ENCODE results near the gene BDKRB1. TPM values are rescaled to one million over a fixed set of nuclear protein-coding genes. Genes with fewer than 3 reads are reported as not detected.

The BDKRB1 gene
- total RNA-seq, 1 experiment from 2014 or later, result 0.11 TPM

DNA sequence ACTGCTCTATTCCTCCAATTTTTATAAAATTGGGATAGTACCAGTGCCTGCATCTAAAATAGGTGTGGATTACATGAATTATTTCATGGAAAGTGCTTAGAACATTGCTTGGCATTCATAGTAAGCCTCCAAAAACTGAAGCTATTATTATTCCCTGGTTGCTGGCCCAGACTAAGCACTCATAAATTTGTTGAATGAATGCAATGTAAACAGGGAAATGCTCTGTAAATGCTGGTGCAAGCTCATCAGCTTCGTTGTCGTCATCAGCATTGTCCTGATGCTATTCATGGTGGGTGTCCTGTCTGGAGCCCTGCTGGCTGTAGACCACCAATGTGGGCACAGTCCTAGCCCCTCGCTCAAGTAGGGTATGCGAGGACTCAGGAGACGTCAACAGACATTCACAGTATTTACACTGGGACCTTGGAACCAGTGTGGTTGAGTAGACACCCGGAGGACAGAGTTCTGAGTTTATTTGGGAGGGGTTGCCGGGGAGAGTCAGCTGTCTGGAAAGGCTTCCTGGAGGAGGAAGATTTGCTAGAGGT lies 34.8 kb upstream of the BDKRB1 start (continued):
- TF ChIP-seq, protein P1, sequence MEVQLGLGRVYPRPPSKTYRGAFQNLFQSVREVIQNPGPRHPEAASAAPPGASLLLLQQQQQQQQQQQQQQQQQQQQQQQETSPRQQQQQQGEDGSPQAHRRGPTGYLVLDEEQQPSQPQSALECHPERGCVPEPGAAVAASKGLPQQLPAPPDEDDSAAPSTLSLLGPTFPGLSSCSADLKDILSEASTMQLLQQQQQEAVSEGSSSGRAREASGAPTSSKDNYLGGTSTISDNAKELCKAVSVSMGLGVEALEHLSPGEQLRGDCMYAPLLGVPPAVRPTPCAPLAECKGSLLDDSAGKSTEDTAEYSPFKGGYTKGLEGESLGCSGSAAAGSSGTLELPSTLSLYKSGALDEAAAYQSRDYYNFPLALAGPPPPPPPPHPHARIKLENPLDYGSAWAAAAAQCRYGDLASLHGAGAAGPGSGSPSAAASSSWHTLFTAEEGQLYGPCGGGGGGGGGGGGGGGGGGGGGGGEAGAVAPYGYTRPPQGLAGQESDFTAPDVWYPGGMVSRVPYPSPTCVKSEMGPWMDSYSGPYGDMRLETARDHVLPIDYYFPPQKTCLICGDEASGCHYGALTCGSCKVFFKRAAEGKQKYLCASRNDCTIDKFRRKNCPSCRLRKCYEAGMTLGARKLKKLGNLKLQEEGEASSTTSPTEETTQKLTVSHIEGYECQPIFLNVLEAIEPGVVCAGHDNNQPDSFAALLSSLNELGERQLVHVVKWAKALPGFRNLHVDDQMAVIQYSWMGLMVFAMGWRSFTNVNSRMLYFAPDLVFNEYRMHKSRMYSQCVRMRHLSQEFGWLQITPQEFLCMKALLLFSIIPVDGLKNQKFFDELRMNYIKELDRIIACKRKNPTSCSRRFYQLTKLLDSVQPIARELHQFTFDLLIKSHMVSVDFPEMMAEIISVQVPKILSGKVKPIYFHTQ (CRISPR knock-in tag; IDR thresholded peaks at IDR 0.05), result no peak
- TF ChIP-seq, protein P2, sequence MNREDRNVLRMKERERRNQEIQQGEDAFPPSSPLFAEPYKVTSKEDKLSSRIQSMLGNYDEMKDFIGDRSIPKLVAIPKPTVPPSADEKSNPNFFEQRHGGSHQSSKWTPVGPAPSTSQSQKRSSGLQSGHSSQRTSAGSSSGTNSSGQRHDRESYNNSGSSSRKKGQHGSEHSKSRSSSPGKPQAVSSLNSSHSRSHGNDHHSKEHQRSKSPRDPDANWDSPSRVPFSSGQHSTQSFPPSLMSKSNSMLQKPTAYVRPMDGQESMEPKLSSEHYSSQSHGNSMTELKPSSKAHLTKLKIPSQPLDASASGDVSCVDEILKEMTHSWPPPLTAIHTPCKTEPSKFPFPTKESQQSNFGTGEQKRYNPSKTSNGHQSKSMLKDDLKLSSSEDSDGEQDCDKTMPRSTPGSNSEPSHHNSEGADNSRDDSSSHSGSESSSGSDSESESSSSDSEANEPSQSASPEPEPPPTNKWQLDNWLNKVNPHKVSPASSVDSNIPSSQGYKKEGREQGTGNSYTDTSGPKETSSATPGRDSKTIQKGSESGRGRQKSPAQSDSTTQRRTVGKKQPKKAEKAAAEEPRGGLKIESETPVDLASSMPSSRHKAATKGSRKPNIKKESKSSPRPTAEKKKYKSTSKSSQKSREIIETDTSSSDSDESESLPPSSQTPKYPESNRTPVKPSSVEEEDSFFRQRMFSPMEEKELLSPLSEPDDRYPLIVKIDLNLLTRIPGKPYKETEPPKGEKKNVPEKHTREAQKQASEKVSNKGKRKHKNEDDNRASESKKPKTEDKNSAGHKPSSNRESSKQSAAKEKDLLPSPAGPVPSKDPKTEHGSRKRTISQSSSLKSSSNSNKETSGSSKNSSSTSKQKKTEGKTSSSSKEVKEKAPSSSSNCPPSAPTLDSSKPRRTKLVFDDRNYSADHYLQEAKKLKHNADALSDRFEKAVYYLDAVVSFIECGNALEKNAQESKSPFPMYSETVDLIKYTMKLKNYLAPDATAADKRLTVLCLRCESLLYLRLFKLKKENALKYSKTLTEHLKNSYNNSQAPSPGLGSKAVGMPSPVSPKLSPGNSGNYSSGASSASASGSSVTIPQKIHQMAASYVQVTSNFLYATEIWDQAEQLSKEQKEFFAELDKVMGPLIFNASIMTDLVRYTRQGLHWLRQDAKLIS (CRISPR knock-in tag; IDR thresholded peaks at IDR 0.05; ENCODE audit: borderline replicate concordance), result no peak
- no peak for TF ChIP-seq ZNF138 (CRISPR knock-in tag; conservative IDR thresholded peaks at IDR 0.05)
- TF ChIP-seq FOXK1 (CRISPR knock-in tag; IDR thresholded peaks at IDR 0.05), result no peak
- TF ChIP-seq ETV6 (CRISPR knock-in tag; IDR thresholded peaks at IDR 0.05), result no peak
- no peak for TF ChIP-seq CREB1 (CRISPR knock-in tag; IDR thresholded peaks at IDR 0.05)
- no peak for TF ChIP-seq GRHL2 (CRISPR knock-in tag; IDR thresholded peaks at IDR 0.05; ENCODE audit: insufficient replicate concordance, severe bottlenecking)
- TF ChIP-seq, protein P3, sequence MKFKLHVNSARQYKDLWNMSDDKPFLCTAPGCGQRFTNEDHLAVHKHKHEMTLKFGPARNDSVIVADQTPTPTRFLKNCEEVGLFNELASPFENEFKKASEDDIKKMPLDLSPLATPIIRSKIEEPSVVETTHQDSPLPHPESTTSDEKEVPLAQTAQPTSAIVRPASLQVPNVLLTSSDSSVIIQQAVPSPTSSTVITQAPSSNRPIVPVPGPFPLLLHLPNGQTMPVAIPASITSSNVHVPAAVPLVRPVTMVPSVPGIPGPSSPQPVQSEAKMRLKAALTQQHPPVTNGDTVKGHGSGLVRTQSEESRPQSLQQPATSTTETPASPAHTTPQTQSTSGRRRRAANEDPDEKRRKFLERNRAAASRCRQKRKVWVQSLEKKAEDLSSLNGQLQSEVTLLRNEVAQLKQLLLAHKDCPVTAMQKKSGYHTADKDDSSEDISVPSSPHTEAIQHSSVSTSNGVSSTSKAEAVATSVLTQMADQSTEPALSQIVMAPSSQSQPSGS (CRISPR knock-in tag; IDR thresholded peaks at IDR 0.05; ENCODE audit: borderline replicate concordance, low read depth), result no peak
- TF ChIP-seq EMX1 (CRISPR knock-in tag; IDR thresholded peaks at IDR 0.05), result no peak

DNA sequence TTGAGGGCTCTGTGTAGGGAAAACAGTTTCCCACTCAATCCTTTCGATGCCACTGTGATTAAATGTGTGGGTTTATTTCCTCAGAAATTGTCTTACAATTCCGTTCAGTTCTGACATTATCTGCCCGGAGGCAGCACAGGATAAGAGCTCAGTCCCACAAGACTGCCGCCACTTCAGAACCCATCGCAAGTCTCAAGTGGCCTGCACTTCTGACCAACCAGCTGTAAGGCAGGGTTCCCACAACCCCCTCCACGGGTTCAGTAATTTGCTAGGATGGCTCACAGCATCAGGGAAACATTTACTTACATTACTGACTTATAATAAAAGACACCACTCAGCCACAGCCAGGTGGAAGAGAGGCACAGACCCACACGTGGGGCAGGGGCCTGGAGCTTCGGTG lies 34.2 kb upstream of the BDKRB1 start:
- H3K27ac Mint-ChIP-seq, result no peak overlapping the region
- DNase-seq (ENCODE audit: low spot score) (no peak), ATAC-seq (no peak)
- no peaks in the 10 kb centered on the region for H3K27me3 Mint-ChIP-seq (ENCODE audit: low read depth)
- no peaks in the 10 kb centered on the region for H3K9me3 Mint-ChIP-seq
- no peaks in the 10 kb centered on the region for H3K36me3 Mint-ChIP-seq
- peaks cover 6% of the 10 kb centered on the region; the same call in 1 of the 2 replicates for H3K4me1 Mint-ChIP-seq
- CTCF ChIA-PET, result interaction anchor here (1.4 kb wide), 1 partner anchor 121 kb away, joined by 5 read pairs; no protein-coding TSS in a partner anchor
- H3K4me3 Mint-ChIP-seq, result no peak overlapping the region
- POLR2A ChIA-PET, result no interaction called here
- TF ChIP-seq HMGA2 (CRISPR knock-in tag; IDR thresholded peaks at IDR 0.05) (no peak), CREB1 (CRISPR knock-in tag; IDR thresholded peaks at IDR 0.05) (no peak), ZNF317 (CRISPR knock-in tag; IDR thresholded peaks at IDR 0.05; ENCODE audit: borderline replicate concordance, low read depth) (no peak), TEAD4 (CRISPR knock-in tag; IDR thresholded peaks at IDR 0.05) (no peak), ZNF138 (CRISPR knock-in tag; conservative IDR thresholded peaks at IDR 0.05) (no peak), GTF2I (CRISPR knock-in tag; conservative IDR thresholded peaks at IDR 0.05) (no peak), ZNF671 (CRISPR knock-in tag; IDR thresholded peaks at IDR 0.05) (no peak), ZNF423 (CRISPR knock-in tag; IDR thresholded peaks at IDR 0.05) (no peak), TCF7 (CRISPR knock-in tag; IDR thresholded peaks at IDR 0.05; ENCODE audit: low read depth) (no peak), NFE2L1 (CRISPR knock-in tag; IDR thresholded peaks at IDR 0.05) (no peak), ZBTB21 (CRISPR knock-in tag; IDR thresholded peaks at IDR 0.05; ENCODE audit: borderline replicate concordance) (no peak), NFYB (CRISPR knock-in tag; conservative IDR thresholded peaks at IDR 0.05; ENCODE audit: low read depth) (no peak)
- TF ChIP-seq, protein P4, sequence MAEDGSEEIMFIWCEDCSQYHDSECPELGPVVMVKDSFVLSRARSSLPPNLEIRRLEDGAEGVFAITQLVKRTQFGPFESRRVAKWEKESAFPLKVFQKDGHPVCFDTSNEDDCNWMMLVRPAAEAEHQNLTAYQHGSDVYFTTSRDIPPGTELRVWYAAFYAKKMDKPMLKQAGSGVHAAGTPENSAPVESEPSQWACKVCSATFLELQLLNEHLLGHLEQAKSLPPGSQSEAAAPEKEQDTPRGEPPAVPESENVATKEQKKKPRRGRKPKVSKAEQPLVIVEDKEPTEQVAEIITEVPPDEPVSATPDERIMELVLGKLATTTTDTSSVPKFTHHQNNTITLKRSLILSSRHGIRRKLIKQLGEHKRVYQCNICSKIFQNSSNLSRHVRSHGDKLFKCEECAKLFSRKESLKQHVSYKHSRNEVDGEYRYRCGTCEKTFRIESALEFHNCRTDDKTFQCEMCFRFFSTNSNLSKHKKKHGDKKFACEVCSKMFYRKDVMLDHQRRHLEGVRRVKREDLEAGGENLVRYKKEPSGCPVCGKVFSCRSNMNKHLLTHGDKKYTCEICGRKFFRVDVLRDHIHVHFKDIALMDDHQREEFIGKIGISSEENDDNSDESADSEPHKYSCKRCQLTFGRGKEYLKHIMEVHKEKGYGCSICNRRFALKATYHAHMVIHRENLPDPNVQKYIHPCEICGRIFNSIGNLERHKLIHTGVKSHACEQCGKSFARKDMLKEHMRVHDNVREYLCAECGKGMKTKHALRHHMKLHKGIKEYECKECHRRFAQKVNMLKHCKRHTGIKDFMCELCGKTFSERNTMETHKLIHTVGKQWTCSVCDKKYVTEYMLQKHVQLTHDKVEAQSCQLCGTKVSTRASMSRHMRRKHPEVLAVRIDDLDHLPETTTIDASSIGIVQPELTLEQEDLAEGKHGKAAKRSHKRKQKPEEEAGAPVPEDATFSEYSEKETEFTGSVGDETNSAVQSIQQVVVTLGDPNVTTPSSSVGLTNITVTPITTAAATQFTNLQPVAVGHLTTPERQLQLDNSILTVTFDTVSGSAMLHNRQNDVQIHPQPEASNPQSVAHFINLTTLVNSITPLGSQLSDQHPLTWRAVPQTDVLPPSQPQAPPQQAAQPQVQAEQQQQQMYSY (CRISPR knock-in tag; IDR thresholded peaks at IDR 0.05), result no peak
- TF ChIP-seq, protein P5, sequence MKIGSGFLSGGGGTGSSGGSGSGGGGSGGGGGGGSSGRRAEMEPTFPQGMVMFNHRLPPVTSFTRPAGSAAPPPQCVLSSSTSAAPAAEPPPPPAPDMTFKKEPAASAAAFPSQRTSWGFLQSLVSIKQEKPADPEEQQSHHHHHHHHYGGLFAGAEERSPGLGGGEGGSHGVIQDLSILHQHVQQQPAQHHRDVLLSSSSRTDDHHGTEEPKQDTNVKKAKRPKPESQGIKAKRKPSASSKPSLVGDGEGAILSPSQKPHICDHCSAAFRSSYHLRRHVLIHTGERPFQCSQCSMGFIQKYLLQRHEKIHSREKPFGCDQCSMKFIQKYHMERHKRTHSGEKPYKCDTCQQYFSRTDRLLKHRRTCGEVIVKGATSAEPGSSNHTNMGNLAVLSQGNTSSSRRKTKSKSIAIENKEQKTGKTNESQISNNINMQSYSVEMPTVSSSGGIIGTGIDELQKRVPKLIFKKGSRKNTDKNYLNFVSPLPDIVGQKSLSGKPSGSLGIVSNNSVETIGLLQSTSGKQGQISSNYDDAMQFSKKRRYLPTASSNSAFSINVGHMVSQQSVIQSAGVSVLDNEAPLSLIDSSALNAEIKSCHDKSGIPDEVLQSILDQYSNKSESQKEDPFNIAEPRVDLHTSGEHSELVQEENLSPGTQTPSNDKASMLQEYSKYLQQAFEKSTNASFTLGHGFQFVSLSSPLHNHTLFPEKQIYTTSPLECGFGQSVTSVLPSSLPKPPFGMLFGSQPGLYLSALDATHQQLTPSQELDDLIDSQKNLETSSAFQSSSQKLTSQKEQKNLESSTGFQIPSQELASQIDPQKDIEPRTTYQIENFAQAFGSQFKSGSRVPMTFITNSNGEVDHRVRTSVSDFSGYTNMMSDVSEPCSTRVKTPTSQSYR (CRISPR knock-in tag; IDR thresholded peaks at IDR 0.05), result no peak
- TF ChIP-seq, protein P6, sequence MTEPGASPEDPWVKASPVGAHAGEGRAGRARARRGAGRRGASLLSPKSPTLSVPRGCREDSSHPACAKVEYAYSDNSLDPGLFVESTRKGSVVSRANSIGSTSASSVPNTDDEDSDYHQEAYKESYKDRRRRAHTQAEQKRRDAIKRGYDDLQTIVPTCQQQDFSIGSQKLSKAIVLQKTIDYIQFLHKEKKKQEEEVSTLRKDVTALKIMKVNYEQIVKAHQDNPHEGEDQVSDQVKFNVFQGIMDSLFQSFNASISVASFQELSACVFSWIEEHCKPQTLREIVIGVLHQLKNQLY (CRISPR knock-in tag; IDR thresholded peaks at IDR 0.05), result no peak

All from WTC11 (cell line).